Liver (tissue), 9 donors: ENCODE results near the gene AP2S1. TPM values are rescaled to one million over a fixed set of nuclear protein-coding genes. Genes with fewer than 3 reads are reported as not detected.
A peak's percentile ranks its signal among the peaks of the same experiment; 100 is the strongest.

ENCODE experiments used
- DNase-seq: peaks from one replicate; pipeline ENCODE4 v3.0.0-alpha.2; 2017; ENCODE audit warnings: low spot score
- H3K27ac ChIP-seq, 2 donors: one replicate each; pipeline ENCODE4 v1.7.0; 2013; ENCODE audit warnings: inconsistent platforms in 2 of 2, low read length in 2 of 2, control low read depth in 1 of 2, low read depth in 1 of 2, mild to moderate bottlenecking in 1 of 2
- H3K27me3 ChIP-seq, 4 donors: one replicate each; pipeline versions ENCODE4 v1.6.1 to v1.7.0; 2013; ENCODE audit warnings: low read length in 3 of 4, inconsistent platforms in 1 of 4, mild to moderate bottlenecking in 1 of 4, moderate library complexity in 1 of 4; ENCODE audit not compliant: control insufficient read depth in 4 of 4, insufficient read depth in 4 of 4
- H3K36me3 ChIP-seq, 4 donors: one replicate each; pipeline versions ENCODE4 v1.6.1 to v1.7.0; 2013; ENCODE audit warnings: low read length in 3 of 4, mild to moderate bottlenecking in 3 of 4, low read depth in 1 of 4, moderate library complexity in 1 of 4; ENCODE audit not compliant: control insufficient read depth in 4 of 4, insufficient read depth in 3 of 4
- H3K4me1 ChIP-seq, 4 donors: one replicate each; pipeline versions ENCODE4 v1.6.1 to v1.7.0; 2013; ENCODE audit warnings: low read length in 3 of 4, mild to moderate bottlenecking in 3 of 4, moderate library complexity in 1 of 4; ENCODE audit not compliant: control insufficient read depth in 4 of 4, insufficient read depth in 4 of 4
- H3K4me3 ChIP-seq, 3 donors: one replicate each; pipeline versions ENCODE4 v1.6.1 to v1.7.0; 2013; ENCODE audit warnings: low read length in 3 of 3, control low read depth in 1 of 3, low read depth in 1 of 3, mild to moderate bottlenecking in 1 of 3
- H3K9ac ChIP-seq, 2 donors: one replicate each; pipeline ENCODE4 v1.7.0; 2013; ENCODE audit warnings: low read length in 2 of 2, mild to moderate bottlenecking in 2 of 2, moderate library complexity in 2 of 2, control low read depth in 1 of 2, low read depth in 1 of 2
- H3K9me3 ChIP-seq, 4 donors: one replicate each; pipeline versions ENCODE4 v1.6.1 to v1.7.0; 2013; ENCODE audit warnings: low read length in 3 of 4; ENCODE audit not compliant: control insufficient read depth in 4 of 4
- CTCF ChIP-seq: fragments of 150-350 bp; IDR thresholded peaks from 2 replicates; pipeline ENCODE4 v1.5.1; 2017; ENCODE audit warnings: improper control_type of control experiment, low read depth, low read length; ENCODE audit not compliant: missing input control
- EGR1 ChIP-seq, 2 donors: IDR thresholded peaks; 2 replicates each; pipeline ENCODE4 v1.6.1; 2016 to 2018; ENCODE audit warnings: antibody characterized with exemption in 2 of 2, low read depth in 2 of 2
- FOXA1 ChIP-seq: IDR thresholded peaks from 2 replicates; pipeline ENCODE4 v1.6.1; 2016; ENCODE audit warnings: antibody characterized with exemption
- FOXA2 ChIP-seq: IDR thresholded peaks from 2 replicates; pipeline ENCODE4 v1.6.1; 2016; ENCODE audit warnings: antibody characterized with exemption
- GABPA ChIP-seq, 2 donors: IDR thresholded peaks in 1 of 2; conservative IDR thresholded peaks in 1 of 2; 2 replicates each; pipeline ENCODE4 v1.6.1; 2016; ENCODE audit warnings: antibody characterized with exemption in 2 of 2, mild to moderate bottlenecking in 1 of 2, moderate library complexity in 1 of 2
- HNF4A ChIP-seq, 2 donors: conservative IDR thresholded peaks; 2 replicates each; pipeline ENCODE4 v1.6.1; 2016; ENCODE audit warnings: antibody characterized with exemption in 2 of 2, mild to moderate bottlenecking in 2 of 2
- HNF4G ChIP-seq: IDR thresholded peaks from 2 replicates; pipeline ENCODE4 v1.6.1; 2016; ENCODE audit warnings: antibody characterized with exemption
- JUND ChIP-seq, 2 donors: IDR thresholded peaks; 2 replicates each; pipeline ENCODE4 v1.6.1; 2016; ENCODE audit warnings: antibody characterized with exemption in 2 of 2
- MAX ChIP-seq: IDR thresholded peaks from 2 replicates; pipeline ENCODE4 v1.6.1; 2016; ENCODE audit warnings: antibody characterized with exemption
- NR2F2 ChIP-seq: IDR thresholded peaks from 2 replicates; pipeline ENCODE4 v1.6.1; 2016; ENCODE audit warnings: antibody characterized with exemption
- RAD21 ChIP-seq, 2 donors: IDR thresholded peaks; 2 replicates each; pipeline ENCODE4 v1.6.1; 2016; ENCODE audit warnings: antibody characterized with exemption in 2 of 2, mild to moderate bottlenecking in 2 of 2
- RXRA ChIP-seq, 2 donors: IDR thresholded peaks; 2 replicates each; pipeline ENCODE4 v1.6.1; 2017 to 2018; ENCODE audit warnings: antibody characterized with exemption in 2 of 2, mild to moderate bottlenecking in 1 of 2
- SP1 ChIP-seq: IDR thresholded peaks from 2 replicates; pipeline ENCODE4 v1.6.1; 2018; ENCODE audit warnings: antibody characterized with exemption, mild to moderate bottlenecking
- TAF1 ChIP-seq: conservative IDR thresholded peaks from 2 replicates; pipeline ENCODE4 v1.6.1; 2016; ENCODE audit warnings: antibody characterized with exemption, mild to moderate bottlenecking
- YY1 ChIP-seq: IDR thresholded peaks from 2 replicates; pipeline ENCODE4 v1.6.1; 2016; ENCODE audit warnings: antibody characterized with exemption, mild to moderate bottlenecking
- ZBTB33 ChIP-seq: IDR thresholded peaks from 2 replicates; pipeline ENCODE4 v1.6.1; 2016; ENCODE audit warnings: antibody characterized with exemption
- WGBS: extraction: QIAGEN DNeasy Blood & Tissue Kit; methylation state at CpG from one replicate; pipeline ENCODE4 v1.1.7; 2013; 5-methylcytosine and 5-hydroxymethylcytosine counted together
- polyA plus RNA-seq, 2 donors: library from polyadenylated mRNA; stranded (reverse) in 1 of 2; unstranded in 1 of 2; fragments of 200-250 nt in 1 of 2; fragments of >200 nt in 1 of 2; fragmentation: Nextera tagmentation in 1 of 2; extraction: Ambion mirVana in 1 of 2; gene quantifications; one replicate each; pipeline versions ENCODE4 v1.2.1 to v1.2.3, GENCODE V29; 2013 to 2015
- total RNA-seq, 2 donors: library from RNA; depleted of rRNA; stranded (reverse); fragments of >200 nt; gene quantifications; one replicate each; pipeline ENCODE4 v1.2.3, GENCODE V29; 2014
- TF ChIP-seq, protein P1 (sequence below): IDR thresholded peaks from 2 replicates; pipeline ENCODE4 v1.6.1; 2016; ENCODE audit warnings: antibody characterized with exemption
- TF ChIP-seq, protein P2 (sequence below): IDR thresholded peaks from 2 replicates; pipeline ENCODE4 v1.6.1; 2016; ENCODE audit warnings: antibody characterized with exemption, mild to moderate bottlenecking
- donor health status: healthy.
- donor health status: healthy.
- donor health status: healthy.
- donor health status: healthy.
- donor health status: healthy.

AP2S1 gene
- total and polyA plus RNA-seq, 4 donors = 28.3 to 168 (median 79.0) TPM

DNA sequence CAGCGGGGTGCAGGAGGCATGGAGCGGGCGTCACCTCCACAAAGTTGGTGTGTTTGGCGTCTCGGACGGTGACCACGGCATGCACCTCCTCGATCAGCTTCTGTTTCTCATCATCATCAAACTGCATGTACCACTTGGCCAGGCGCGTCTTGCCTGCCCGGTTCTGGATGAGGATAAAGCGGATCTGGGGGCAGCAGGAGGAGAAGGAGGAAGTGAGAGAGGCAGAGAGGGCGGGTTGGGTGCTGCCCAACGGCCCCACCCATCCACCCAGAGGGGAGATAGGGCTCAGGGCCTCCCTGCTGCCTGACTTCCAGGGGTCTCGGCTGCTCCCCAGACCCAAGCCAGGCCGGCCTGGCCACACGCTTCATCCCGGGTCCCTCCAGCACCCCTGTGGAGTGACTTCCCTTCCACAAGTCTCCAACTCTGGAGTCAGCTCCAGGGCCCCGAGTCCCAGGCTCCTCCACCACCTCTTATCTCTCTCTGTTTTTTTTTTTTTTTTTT lies 4.6 kb downstream of the AP2S1 start:
- H3K9ac ChIP-seq = no peak overlapping the region
- no peaks in the 10 kb centered on the region for H3K27me3 ChIP-seq
- no peaks in the 10 kb centered on the region for H3K9me3 ChIP-seq
- H3K36me3 ChIP-seq = peaks cover 6 to 11% (median 8%) of the 10 kb centered on the region in 4 donors
- TF ChIP-seq, protein P1, sequence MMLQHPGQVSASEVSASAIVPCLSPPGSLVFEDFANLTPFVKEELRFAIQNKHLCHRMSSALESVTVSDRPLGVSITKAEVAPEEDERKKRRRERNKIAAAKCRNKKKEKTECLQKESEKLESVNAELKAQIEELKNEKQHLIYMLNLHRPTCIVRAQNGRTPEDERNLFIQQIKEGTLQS = no peak
- TF ChIP-seq, protein P2, sequence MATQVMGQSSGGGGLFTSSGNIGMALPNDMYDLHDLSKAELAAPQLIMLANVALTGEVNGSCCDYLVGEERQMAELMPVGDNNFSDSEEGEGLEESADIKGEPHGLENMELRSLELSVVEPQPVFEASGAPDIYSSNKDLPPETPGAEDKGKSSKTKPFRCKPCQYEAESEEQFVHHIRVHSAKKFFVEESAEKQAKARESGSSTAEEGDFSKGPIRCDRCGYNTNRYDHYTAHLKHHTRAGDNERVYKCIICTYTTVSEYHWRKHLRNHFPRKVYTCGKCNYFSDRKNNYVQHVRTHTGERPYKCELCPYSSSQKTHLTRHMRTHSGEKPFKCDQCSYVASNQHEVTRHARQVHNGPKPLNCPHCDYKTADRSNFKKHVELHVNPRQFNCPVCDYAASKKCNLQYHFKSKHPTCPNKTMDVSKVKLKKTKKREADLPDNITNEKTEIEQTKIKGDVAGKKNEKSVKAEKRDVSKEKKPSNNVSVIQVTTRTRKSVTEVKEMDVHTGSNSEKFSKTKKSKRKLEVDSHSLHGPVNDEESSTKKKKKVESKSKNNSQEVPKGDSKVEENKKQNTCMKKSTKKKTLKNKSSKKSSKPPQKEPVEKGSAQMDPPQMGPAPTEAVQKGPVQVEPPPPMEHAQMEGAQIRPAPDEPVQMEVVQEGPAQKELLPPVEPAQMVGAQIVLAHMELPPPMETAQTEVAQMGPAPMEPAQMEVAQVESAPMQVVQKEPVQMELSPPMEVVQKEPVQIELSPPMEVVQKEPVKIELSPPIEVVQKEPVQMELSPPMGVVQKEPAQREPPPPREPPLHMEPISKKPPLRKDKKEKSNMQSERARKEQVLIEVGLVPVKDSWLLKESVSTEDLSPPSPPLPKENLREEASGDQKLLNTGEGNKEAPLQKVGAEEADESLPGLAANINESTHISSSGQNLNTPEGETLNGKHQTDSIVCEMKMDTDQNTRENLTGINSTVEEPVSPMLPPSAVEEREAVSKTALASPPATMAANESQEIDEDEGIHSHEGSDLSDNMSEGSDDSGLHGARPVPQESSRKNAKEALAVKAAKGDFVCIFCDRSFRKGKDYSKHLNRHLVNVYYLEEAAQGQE = no peak
- TF ChIP-seq JUND (IDR thresholded peaks at IDR 0.05) (no peak), ZBTB33 (no peak), FOXA2 (no peak), HNF4A (conservative IDR thresholded peaks at IDR 0.05) (no peak), SP1 (no peak), RXRA (IDR thresholded peaks at IDR 0.05) (no peak), EGR1 (IDR thresholded peaks at IDR 0.05; ENCODE audit: low read depth in 2 of 2) (no peak), MAX (no peak)
- no peak overlapping the region for H3K4me3 ChIP-seq
- WGBS = 87% methylated on average over 19 of the region's 19 CpGs
- H3K27ac ChIP-seq = no peak overlapping the region
- H3K4me1 ChIP-seq = peaks cover 0 to 15% (median 11%) of the 10 kb centered on the region in 4 donors
- peak; percentile 73 for DNase-seq

- Histone ChIP-seq H3K9me3 (no peaks in the 10 kb centered on the region), H3K36me3 (peaks cover 6 to 20% (median 13%) of the 10 kb centered on the region in 4 donors), H3K9ac (no peak overlapping the region), H3K4me3 (no peak overlapping the region), H3K4me1 (peaks cover 0 to 3% (median 0%) of the 10 kb centered on the region in 4 donors), H3K27ac (no peak overlapping the region), H3K27me3 (no peaks in the 10 kb centered on the region)
- WGBS = 82% methylated on average over 9 of the region's 9 CpGs
- DNase-seq = no peak
- TF ChIP-seq GABPA (IDR thresholded peaks at IDR 0.05 in 1 of 2, conservative IDR thresholded peaks at IDR 0.05 in 1 of 2) = no peak
- TF ChIP-seq, protein P2 = no peak
- TF ChIP-seq JUND (IDR thresholded peaks at IDR 0.05) = no peak
- no peak for TF ChIP-seq FOXA1
- TF ChIP-seq TAF1 = no peak
- TF ChIP-seq HNF4G = no peak
- no peak for TF ChIP-seq NR2F2
- TF ChIP-seq YY1 = no peak
- TF ChIP-seq, protein P1 = no peak
- no peak for TF ChIP-seq ZBTB33
- TF ChIP-seq RXRA (IDR thresholded peaks at IDR 0.05) = no peak
- no peak for TF ChIP-seq SP1
- no peak for TF ChIP-seq FOXA2
- no peak for TF ChIP-seq HNF4A (conservative IDR thresholded peaks at IDR 0.05)
- TF ChIP-seq RAD21 (IDR thresholded peaks at IDR 0.05) = no peak
- TF ChIP-seq CTCF = no peak
Observed at GRCh38 chr19:46844067-46844489, 6.6 kb downstream of the AP2S1 start.
